HT1080 (cell line): Measurements from ENCODE around the gene LDHAL6A. TPM values are rescaled to one million over a fixed set of nuclear protein-coding genes. Genes with fewer than 3 reads are reported as not detected.
A peak's percentile ranks its signal among the peaks of the same experiment; 100 is the strongest.

ENCODE experiments used
- DNase-seq: peaks from one replicate; pipeline ENCODE4 v3.0.0-alpha.2; 2015; ENCODE audit warnings: low read depth
- polyA plus RNA-seq, 2 experiments: library from polyadenylated mRNA; depleted of rRNA; stranded (reverse); fragments of >200 nt; gene quantifications; 2 replicates each; pipeline ENCODE4 v1.2.3, GENCODE V29; 2015
- total RNA-seq: library from RNA; depleted of rRNA; stranded (reverse); fragments of >200 nt; shearing (Covaris generic); gene quantifications from 2 replicates; pipeline ENCODE4 v1.2.3, GENCODE V29; 2014; rRNA removed

Gene LDHAL6A
- total RNA-seq = not detected in 2 replicates
- polyA plus RNA-seq (2015; cell fraction: cytosol; rRNA removed) = not detected in 2 replicates
- not detected in 2 replicates for polyA plus RNA-seq (2015; cell fraction: nucleus; rRNA removed)

GRCh38 chr11:18455686-18456372 lies at the start of gene LDHAL6A:
Gene LDHAL6A (plus strand): TSS chr11:18455856. CDS start chr11:18456681, 825 bp downstream.
- no peak for DNase-seq

DNA sequence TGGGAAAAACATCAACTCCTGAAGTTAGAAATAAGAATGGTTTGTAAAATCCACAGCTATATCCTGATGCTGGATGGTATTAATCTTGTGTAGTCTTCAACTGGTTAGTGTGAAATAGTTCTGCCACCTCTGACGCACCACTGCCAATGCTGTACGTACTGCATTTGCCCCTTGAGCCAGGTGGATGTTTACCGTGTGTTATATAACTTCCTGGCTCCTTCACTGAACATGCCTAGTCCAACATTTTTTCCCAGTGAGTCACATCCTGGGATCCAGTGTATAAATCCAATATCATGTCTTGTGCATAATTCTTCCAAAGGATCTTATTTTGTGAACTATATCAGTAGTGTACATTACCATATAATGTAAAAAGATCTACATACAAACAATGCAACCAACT lies 48.3 kb upstream of the LDHAL6A start:
- DNase-seq = peak; percentile 56

DNA sequence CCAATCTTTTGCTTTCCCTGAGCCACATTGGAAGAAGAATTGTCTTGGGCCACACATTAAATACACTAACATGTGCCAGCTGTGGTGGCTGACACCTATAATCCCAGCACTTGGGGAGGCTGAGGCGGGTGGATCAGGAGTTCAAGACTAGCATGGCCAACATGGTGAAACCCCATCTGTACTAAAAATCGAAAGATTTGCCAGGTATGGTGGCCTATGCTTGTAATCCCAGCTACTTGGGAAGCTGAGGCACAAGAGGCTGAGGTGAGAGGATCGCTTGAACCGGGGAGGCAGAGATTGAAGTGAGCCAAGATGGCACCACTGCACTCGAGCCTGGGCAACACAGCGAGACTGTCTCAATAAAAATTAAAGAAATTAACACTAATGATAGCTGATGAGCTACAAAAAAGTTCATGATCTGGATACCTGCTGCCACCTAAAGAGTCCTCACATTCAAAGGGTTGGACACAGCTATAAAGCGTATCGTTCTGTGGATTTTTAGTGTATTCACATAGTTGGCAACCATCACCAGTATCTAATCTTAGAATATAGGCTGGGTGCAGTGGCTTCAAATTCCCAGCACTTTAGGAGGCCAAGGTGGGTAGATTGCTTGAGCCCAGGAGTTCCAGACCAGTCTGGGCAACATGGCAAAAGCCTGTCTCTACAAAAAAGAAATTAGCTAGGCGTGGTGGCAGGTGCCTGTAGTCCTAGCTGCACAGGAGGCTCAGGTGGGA lies 46.9 kb upstream of the LDHAL6A start:
- DNase-seq = peak; percentile 13

DNA sequence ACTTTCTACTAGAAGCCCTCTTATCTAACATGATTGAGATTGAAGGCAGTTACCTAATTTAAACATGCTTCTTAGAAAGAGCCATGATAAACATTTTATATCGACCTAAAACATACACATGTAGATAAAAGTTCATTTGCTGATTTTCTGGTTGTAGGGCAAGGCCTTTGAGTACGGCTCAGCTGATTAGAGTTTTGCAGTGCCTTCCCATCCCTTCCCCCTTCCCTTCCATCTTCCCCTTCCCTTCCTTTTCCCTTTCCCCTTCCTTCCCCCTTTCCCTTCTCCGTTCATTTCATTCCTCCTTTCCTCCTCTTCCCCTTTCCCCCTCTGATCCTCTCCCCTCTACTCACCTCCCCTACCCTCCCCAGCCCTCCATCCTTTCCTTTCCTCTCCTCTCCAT lies 39.2 kb upstream of the LDHAL6A start:
- DNase-seq = no peak

DNA sequence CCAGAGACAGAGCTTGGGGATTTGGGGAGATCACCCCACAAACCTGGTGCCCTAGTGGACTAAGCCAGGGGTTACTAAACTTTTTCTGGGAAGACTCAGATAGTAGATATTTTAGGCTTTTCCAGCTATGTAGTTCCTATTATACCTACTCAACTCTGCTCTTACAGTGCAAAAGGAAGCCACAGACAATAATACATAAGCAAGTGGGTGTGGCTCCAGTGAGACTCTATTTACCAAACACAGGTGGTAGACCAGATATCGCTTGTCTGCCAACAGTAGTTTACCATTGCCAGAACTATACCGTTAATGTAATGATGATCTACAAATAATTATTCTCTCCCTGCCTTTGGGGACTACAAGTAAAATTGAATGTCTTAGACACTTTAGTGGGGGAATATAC lies 36.6 kb upstream of the LDHAL6A start:
- no peak for DNase-seq

DNA sequence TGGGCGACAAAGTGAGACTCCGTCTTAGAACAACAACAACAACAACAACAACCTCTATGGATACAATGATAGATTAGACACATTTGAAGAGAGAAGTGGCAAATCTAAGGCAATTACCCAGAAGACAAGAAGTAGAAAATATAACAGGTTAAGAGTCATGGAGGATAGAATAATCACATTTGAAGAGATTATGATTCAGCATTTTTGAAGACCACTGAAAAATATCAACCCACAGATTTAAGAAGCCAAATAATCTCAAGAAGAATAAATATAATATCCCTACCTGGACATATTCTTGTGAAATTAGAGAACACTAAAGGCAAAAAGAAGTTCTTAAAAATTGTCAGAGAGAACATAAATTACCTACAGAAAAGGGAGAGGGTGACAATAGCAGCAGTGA lies 35.6 kb upstream of the LDHAL6A start:
- DNase-seq = no peak

DNA sequence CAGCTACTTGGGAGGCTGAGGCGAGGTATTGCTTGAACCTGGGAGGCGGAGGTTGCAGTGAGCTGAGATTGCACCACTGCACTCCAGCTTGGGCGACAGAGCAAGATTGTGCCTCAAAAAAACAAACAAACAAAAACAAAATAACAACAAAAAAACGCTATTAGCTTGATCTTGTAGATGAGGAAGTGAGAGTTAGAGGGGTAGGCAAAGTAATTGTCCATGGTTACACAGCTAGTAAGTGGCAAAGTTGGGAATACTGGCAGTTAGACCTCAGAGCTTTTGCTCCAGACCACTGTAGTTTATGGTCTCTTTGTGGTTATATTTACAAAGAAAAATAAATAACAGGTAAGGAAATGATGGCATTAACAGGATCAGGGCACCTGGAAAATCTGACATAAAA lies 28.4 kb upstream of the LDHAL6A start:
- no peak for DNase-seq

- no peak for DNase-seq
These were observed 26.3 kb upstream of the LDHAL6A start for GRCh38 chr11:18429332-18429731.

DNA sequence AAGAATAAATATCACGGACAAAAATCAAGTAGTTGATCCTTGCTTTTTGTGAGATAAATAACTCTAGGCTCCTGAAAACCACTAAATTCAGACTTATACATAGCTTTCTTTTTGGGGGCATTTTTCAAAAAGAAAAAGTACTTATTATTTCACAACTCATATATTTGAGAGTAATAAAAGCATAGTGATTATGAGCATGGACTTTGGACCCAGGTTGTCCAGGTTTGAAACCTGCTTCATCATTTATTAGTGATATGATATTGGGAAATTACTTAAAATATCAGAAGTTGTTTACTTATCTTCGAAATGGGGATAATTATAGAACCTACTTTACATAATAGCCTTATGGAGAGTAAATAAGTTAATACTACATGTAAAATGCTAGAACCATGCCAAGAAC lies 17.0 kb upstream of the LDHAL6A start:
- no peak for DNase-seq

- DNase-seq = no peak
These were observed 6.4 kb upstream of the LDHAL6A start for GRCh38 chr11:18449251-18449650.

DNA sequence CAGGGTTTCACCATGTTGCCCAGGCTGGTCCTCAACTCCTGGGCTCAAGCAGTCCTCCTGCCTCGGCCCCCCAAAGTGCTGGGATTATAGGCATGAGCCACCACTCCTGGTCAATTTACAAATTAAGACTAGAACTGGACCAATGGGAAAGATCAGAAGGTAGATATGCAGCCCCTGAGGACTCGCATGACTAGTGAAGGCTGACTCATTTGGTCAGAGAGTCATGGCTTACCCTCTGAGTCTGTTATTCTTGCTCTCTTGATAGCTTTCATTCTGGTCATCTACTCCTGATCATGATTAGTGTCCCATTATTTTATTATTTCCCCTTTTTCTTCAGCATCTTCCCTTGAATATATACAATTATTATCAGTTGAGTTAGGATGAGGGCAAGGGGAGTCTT lies 2.7 kb upstream of the LDHAL6A start:
- DNase-seq = peak; percentile 59

- peak; percentile 33 for DNase-seq
These were observed 1.8 kb downstream of the LDHAL6A start for GRCh38 chr11:18457450-18457849.

DNA sequence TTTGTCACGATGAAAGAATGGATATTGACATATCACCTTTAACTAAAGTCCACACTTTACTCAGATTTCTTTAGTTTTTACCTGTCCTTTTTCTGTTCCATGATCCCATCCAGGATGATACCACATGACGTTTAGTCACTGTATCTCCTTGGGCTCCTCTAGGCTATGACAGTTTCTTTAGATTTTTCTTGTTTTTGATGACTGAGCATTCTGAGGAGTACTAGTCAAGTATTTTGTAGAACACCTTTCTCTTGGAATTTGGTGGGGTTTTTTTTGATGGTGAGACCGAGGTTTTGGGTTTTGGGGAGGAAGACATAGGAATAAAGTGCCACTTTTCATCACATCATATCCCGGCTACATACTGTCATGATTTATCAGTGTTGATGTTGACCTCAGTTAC lies 4.0 kb downstream of the LDHAL6A start:
- no peak for DNase-seq

- DNase-seq = no peak
These were observed 6.3 kb downstream of the LDHAL6A start for GRCh38 chr11:18461909-18462308.

GRCh38 chr11:18463439-18463838 lies 7.8 kb downstream of the LDHAL6A start:
- no peak for DNase-seq

- DNase-seq = no peak
These were observed 10.7 kb downstream of the LDHAL6A start for GRCh38 chr11:18466402-18466801.

- no peak for DNase-seq
These were observed 12.4 kb downstream of the LDHAL6A start for GRCh38 chr11:18468059-18468458.

DNA sequence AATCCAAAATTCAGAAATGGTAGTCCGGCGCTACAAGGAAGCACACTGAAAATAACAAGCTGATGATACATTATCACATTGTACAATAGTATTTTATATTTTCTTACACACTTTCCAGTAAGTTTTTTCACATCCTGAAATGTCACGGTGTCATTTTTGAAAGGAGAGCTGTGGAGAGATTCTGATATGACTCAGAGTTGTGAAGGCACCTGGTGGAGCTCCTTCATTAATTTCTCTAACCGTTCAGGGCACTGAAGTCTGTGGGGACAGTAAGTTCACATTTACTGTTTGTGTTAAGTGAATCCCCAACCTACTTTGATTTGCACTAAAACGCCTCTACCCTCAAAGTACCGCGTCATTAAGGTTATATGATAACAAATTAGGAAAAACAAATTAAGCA lies 13.3 kb downstream of the LDHAL6A start:
- DNase-seq = no peak

- DNase-seq = no peak
These were observed 16.3 kb downstream of the LDHAL6A start for GRCh38 chr11:18471995-18472394.

- DNase-seq = no peak
These were observed 16.9 kb downstream of the LDHAL6A start for GRCh38 chr11:18472587-18472986.

GRCh38 chr11:18479063-18479462 lies 23.4 kb downstream of the LDHAL6A start:
- no peak for DNase-seq

GRCh38 chr11:18485913-18486528 lies 30.4 kb downstream of the LDHAL6A start:
- DNase-seq = no peak
